Thyroid gland (tissue), 4 donors: Measurements from ENCODE around the gene UNC93B1. TPM values are rescaled to one million over a fixed set of nuclear protein-coding genes. Genes with fewer than 3 reads are reported as not detected.

Experiments used
- DNase-seq, 2 donors: peaks; one replicate each; pipeline ENCODE4 v3.0.0-alpha.2; 2019
- H3K27ac ChIP-seq, 3 donors: fragments of 200-600 bp; sonication (generic); 1 replicate in 2 of 3; 2 replicates in 1 of 3; pipeline ENCODE4 v1.5.1; 2016 to 2019; ENCODE audit warnings: mild to moderate bottlenecking in 1 of 3, moderate library complexity in 1 of 3
- H3K27me3 ChIP-seq: fragments of 200-600 bp; sonication (generic); one replicate; pipeline ENCODE4 v1.5.1; 2019
- H3K36me3 ChIP-seq, 2 donors: fragments of 200-600 bp; sonication (generic); one replicate each; pipeline ENCODE4 v1.5.1; 2016 to 2019
- H3K4me1 ChIP-seq, 2 donors: fragments of 200-600 bp; sonication (generic); one replicate each; pipeline ENCODE4 v1.5.1; 2017 to 2019
- H3K4me3 ChIP-seq, 3 donors: fragments of 200-600 bp; sonication (generic); replicated peaks in 1 of 3; 1 replicate in 2 of 3; 2 replicates in 1 of 3; pipeline ENCODE4 v1.5.1; 2016; ENCODE audit warnings: mild to moderate bottlenecking in 1 of 3
- H3K9me3 ChIP-seq: fragments of 200-600 bp; sonication (generic); one replicate; pipeline ENCODE4 v1.5.1; 2017
- POLR2A ChIP-seq, 2 donors: fragments of 450-650 bp; IDR thresholded peaks; one replicate each; pipeline ENCODE4 v1.6.1; 2017; ENCODE audit warnings: antibody characterized with exemption in 2 of 2, mild to moderate bottlenecking in 2 of 2, moderate library complexity in 1 of 2
- WGBS, 2 donors: methylation state at CpG; one replicate each; pipeline ENCODE4 v1.1.5; 2017; 5-methylcytosine and 5-hydroxymethylcytosine counted together
- intact Hi-C: fragments of 100-400 bp; cut with DNase I; formaldehyde crosslinking; loops from one replicate; pipeline ENCODE4 v1.15.1; 2023
- total RNA-seq, 4 donors: library from RNA; depleted of rRNA; stranded (reverse); fragments of >200 nt; gene quantifications; one replicate each; pipeline ENCODE4 v1.2.3, GENCODE V29; 2016
- TF ChIP-seq, protein P1 (sequence below), 6 experiments: fragments of 200-600 bp in 3 of 6; fragments of 450-650 bp in 3 of 6; sonication (generic) in 3 of 6; IDR thresholded peaks; one replicate each; pipeline ENCODE4 v1.5.1; 2016 to 2019; ENCODE audit warnings: antibody characterized with exemption in 6 of 6, mild to moderate bottlenecking in 2 of 6, inconsistent platforms in 1 of 6, moderate library complexity in 1 of 6

The UNC93B1 gene
- total RNA-seq, 4 donors from 2014 or later, result 25.7 to 49.2 (median 36.3) TPM

DNA sequence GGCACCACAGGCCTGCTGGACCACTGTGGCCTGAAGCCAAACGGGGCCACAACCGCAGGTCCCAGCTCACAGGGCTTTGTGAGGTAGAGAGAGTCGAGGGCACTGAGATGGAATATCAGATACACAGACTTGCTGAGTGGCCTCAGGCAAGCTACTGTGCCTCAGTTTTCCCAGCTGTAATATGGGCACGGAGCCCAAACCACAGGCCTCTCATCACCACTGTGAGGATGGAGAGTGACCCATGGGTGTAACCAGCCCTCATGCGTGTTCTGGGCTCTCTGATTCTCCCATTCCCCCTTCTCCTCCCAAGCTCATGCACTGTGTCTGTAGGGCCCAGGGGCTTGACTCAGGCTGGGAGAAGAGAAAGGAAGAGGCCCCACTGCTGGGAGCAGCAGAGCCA is 4.2 kb downstream of the UNC93B1 start:
- Histone ChIP-seq H3K9me3 (no peaks in the 10 kb centered on the region), H3K4me3 (no peak overlapping the region), H3K36me3 (no peaks in the 10 kb centered on the region), H3K4me1 (peaks cover 4 to 5% of the 10 kb centered on the region in 2 donors), H3K27me3 (no peaks in the 10 kb centered on the region), H3K27ac (no peak overlapping the region)
- TF ChIP-seq, protein P1, sequence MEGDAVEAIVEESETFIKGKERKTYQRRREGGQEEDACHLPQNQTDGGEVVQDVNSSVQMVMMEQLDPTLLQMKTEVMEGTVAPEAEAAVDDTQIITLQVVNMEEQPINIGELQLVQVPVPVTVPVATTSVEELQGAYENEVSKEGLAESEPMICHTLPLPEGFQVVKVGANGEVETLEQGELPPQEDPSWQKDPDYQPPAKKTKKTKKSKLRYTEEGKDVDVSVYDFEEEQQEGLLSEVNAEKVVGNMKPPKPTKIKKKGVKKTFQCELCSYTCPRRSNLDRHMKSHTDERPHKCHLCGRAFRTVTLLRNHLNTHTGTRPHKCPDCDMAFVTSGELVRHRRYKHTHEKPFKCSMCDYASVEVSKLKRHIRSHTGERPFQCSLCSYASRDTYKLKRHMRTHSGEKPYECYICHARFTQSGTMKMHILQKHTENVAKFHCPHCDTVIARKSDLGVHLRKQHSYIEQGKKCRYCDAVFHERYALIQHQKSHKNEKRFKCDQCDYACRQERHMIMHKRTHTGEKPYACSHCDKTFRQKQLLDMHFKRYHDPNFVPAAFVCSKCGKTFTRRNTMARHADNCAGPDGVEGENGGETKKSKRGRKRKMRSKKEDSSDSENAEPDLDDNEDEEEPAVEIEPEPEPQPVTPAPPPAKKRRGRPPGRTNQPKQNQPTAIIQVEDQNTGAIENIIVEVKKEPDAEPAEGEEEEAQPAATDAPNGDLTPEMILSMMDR (IDR thresholded peaks at IDR 0.05), result no peak
- TF ChIP-seq POLR2A (IDR thresholded peaks at IDR 0.05), result no peak
- intact Hi-C loops, result loop anchor here (10.0 kb wide), 1 partner anchor 215 kb away; the partner anchor contains the start of gene KMT5B
- 97 to 98% methylated on average over 5 of the region's 5 CpGs for WGBS, 2 donors
- DNase-seq, result no peak

DNA sequence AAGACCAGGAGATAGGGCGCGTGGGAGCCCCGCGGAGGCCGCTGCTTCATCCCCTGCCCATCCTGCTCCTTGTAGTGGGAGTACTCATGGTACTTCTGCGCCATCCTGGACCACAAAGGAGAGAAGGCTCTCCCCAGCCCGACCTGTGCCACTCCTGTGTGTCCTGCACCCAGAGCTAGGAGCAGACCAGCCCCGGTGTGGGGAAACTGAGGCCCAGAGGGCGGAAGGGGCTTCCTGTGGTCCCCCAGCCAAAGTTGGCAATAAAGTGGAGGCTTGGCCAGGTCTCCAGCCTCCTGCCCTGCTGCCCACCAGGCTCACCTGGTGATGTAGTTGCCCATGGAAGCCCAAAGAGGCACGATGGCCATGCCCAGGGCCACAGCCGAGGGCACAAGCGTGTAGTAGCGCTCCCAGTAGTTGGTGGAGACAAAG is 4.7 kb downstream of the UNC93B1 start:
- 94 to 97% methylated on average over 11 to 12 of the region's 13 CpGs for WGBS, 2 donors
- Histone ChIP-seq H3K27me3 (no peaks in the 10 kb centered on the region), H3K4me3 (no peak overlapping the region), H3K36me3 (no peaks in the 10 kb centered on the region), H3K9me3 (no peaks in the 10 kb centered on the region), H3K4me1 (peaks cover 1 to 2% of the 10 kb centered on the region in 2 donors), H3K27ac (no peak overlapping the region)
- TF ChIP-seq, protein P1 (IDR thresholded peaks at IDR 0.05), result no peak
- TF ChIP-seq POLR2A (IDR thresholded peaks at IDR 0.05), result no peak
- DNase-seq, result no peak
- intact Hi-C loops, result no loop called here

DNA sequence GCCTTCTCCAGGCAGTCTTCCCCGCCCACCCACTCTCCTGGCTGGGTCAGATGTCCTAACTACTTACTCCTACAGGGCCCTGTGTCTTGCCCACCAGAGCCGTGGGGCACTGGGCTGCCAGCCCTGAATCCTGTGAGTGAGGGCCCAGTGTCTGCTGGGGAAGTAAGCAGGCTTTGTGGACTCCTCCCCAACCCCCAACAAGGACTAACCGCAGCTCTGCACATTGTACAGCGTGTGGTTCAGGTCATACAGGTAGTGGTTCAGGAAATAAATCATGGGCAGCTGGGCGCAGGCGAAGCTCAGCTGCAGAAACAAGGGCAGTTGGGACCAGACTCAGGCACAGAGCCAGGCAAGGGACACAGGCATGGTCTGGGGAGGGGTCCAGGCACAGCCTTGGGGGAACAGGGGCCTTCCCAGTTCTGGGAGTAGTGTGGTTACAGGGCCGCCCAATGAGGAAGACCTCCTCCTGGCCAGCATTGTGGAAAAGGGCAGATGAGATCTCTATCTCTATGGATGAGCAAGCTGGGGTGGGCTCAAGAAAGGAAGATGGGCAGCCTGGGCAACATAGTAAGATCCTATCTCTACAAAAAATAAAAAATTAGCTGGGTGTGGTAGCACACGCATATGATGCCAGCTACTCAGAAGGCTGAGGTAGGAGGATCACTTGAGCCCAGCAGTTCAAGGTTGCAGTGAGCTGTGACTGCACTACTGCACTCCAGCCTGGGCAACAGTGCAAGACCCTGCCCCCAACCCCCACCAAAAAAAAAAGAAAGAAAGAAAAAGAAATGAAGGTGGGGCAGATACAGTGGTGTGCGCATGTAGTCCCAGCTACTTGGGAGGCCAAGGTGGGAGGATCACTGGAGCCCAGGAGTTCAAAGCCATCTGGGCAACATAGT is 5.5 kb downstream of the UNC93B1 start:
- no peak for TF ChIP-seq POLR2A (IDR thresholded peaks at IDR 0.05)
- TF ChIP-seq, protein P1 (IDR thresholded peaks at IDR 0.05), result no peak
- WGBS, 2 donors, result 92 to 96% methylated on average over 9 of the region's 9 CpGs
- DNase-seq, result no peak

DNA sequence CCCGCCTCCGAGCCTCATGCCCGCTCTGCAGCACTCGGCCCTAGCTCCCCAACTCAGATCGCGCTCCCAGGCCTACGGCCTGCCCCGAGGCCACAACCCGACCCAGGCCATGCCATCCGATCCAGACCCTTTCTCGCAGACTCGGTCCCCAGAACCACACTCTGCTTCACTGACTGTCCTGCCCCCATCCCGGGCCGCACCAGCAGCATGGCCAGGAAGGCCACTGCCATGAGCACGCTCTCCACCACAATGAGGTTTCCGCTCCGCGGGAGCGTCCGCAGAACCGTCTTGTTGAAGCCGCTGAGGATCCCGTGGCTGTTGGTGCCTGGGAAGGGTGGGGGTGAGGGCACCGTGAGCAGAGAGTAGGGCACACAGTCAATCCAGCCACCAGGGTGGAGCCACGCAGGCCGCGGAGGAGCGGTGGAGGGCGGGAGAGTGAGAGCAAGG is 6.4 kb downstream of the UNC93B1 start:
- H3K9me3 ChIP-seq, result no peaks in the 10 kb centered on the region
- no peaks in the 10 kb centered on the region for H3K27me3 ChIP-seq
- no peaks in the 10 kb centered on the region for H3K4me1 ChIP-seq
- no peak overlapping the region for H3K4me3 ChIP-seq
- H3K36me3 ChIP-seq, result no peaks in the 10 kb centered on the region
- WGBS, 2 donors, result 88 to 94% methylated on average over 23 to 26 of the region's 29 CpGs
- TF ChIP-seq, protein P1 (IDR thresholded peaks at IDR 0.05), result no peak
- TF ChIP-seq POLR2A (IDR thresholded peaks at IDR 0.05), result no peak
- no peak for DNase-seq
- intact Hi-C loops, result no loop called here
- H3K27ac ChIP-seq, result no peak overlapping the region

More for the DNA sequence above, 5.5 kb downstream of the UNC93B1 start:
- Histone ChIP-seq H3K27me3 (no peaks in the 10 kb centered on the region), H3K36me3 (no peaks in the 10 kb centered on the region), H3K9me3 (no peaks in the 10 kb centered on the region), H3K4me3 (no peak overlapping the region), H3K4me1 (no peaks in the 10 kb centered on the region), H3K27ac (no peak overlapping the region)
- intact Hi-C loops, result no loop called here
